A375 (cell line): ENCODE data around the gene SHISAL2B. TPM values are rescaled to one million over a fixed set of nuclear protein-coding genes. Genes with fewer than 3 reads are reported as not detected.

ENCODE experiments used
- total RNA-seq: library from RNA; depleted of rRNA; stranded (reverse); fragments of >200 nt; shearing (Covaris generic); gene quantifications from 2 replicates; pipeline ENCODE4 v1.2.3, GENCODE V29; 2014; rRNA removed

Gene SHISAL2B
- not detected in 2 replicates for total RNA-seq

DNA sequence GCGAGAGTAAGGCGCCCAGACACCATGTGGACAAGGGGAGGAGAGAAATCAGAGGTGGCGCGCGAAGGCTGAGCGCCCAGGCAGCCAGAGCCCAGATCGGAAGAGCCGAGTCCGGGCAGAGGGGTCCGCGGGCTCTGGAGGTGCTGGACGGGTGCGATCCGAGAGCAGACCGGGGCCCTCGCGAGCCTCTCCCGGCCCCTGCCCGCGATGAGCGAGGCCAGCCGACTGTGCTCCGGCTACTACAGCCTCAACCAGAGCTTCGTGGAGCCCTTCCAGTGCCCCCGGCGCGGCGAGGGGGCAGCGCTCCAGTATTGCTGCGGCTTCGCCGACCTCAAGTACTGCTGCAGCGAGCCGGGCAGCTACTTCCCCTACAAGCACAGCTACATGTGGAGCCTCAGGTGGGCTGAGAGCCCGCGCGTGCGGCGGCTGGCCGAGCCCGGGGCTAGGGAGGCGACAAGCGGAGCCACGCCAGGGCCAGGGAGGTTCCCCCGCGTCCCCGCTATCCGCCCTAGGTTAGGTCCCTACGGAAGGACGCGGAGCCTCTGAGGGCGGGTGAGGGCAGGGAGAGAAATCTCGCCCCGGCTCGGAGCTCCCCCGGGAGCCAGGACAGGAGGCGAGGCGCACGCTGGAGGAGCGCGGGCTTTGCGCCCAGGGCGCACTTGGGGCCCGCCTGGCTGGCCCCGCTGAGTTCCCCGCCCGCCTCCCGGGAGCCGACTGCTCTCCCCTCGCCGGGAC, at the start of gene SHISAL2B:
TSS of gene SHISAL2B (plus strand) at position 87 of the 735 bp plus-strand sequence. CDS start at position 208, 121 bp downstream.

Other genes with a start within 250 kb of the SHISAL2B start
- not detected in 2 replicates for gene RGS7BP, start 184.5 kb upstream of the SHISAL2B start, total RNA-seq
- gene SREK1IP1, start 78.2 kb downstream of the SHISAL2B start, total RNA-seq = 2.5 and 3.7 TPM in 2 replicates
- gene CWC27, start 78.4 kb downstream of the SHISAL2B start, total RNA-seq = 17.4 and 21.5 TPM in 2 replicates